ENCODE results near the gene CDK19. TPM values are rescaled to one million over a fixed set of nuclear protein-coding genes. Genes with fewer than 3 reads are reported as not detected.
"Not testable (repeated sequence)": the region's sequence is repeated elsewhere in the genome, so short reads cannot be mapped to it uniquely, and the experiment has no call there.

Gene CDK19
- total RNA-seq, 1 donor from 2014 or later: 21.8 TPM

DNA sequence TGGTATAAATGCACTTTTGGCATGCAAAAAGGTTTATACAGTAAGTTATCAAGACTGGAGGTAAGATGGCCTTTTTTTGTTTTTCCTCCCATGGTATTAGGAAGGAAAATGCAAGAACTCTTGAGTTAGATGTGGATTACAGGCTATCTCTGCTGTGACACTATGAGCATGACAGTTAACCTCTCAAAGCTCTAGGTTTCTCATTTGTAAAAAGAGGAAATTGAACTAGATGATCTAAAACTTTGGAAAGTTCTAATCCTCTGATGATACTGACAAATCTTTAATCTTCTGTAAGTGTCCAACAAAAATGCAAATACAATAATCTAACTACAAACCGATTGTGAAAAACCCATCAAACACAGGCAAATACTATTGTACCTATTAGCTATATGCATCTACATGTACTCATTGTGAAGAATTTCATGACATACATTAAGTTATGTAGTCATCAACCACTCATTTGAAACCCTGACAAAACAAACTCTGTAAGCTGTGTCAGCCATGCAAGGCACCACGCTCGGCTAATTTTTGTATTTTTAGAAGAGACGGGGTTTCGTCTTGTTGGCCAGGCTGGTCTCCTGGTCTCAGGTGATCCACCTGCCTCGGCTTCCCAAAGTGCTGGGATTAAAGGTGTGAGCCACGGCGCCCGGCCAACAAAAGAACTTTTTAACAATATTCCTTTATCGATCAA, 4.2 kb downstream of the CDK19 start:
- no peak overlapping the region for H3K9ac ChIP-seq (ENCODE audit: low read length)
- H3K4me3 Mint-ChIP-seq (ENCODE audit: unreplicated experiment): no peak overlapping the region
- no peak for TF ChIP-seq EZH2 (IDR thresholded peaks at IDR 0.05; ENCODE audit: insufficient read depth, low read length)
- TF ChIP-seq, protein P1, sequence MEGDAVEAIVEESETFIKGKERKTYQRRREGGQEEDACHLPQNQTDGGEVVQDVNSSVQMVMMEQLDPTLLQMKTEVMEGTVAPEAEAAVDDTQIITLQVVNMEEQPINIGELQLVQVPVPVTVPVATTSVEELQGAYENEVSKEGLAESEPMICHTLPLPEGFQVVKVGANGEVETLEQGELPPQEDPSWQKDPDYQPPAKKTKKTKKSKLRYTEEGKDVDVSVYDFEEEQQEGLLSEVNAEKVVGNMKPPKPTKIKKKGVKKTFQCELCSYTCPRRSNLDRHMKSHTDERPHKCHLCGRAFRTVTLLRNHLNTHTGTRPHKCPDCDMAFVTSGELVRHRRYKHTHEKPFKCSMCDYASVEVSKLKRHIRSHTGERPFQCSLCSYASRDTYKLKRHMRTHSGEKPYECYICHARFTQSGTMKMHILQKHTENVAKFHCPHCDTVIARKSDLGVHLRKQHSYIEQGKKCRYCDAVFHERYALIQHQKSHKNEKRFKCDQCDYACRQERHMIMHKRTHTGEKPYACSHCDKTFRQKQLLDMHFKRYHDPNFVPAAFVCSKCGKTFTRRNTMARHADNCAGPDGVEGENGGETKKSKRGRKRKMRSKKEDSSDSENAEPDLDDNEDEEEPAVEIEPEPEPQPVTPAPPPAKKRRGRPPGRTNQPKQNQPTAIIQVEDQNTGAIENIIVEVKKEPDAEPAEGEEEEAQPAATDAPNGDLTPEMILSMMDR (IDR thresholded peaks at IDR 0.05; ENCODE audit: insufficient read depth, low read depth, low read length): no peak
- H4K20me1 ChIP-seq (ENCODE audit: insufficient read depth, low read length): peaks cover 15% of the 10 kb centered on the region
- DNase-seq (ENCODE audit: low read depth) (no peak), FAIRE-seq (no peak)
- H3K79me2 ChIP-seq (ENCODE audit: insufficient read depth, low read length): peaks cover 40% of the 10 kb centered on the region
- H3K27ac ChIP-seq (ENCODE audit: low read depth, low read length): no peak overlapping the region
- H3K27me3 ChIP-seq (ENCODE audit: insufficient read depth, low read length): no peaks in the 10 kb centered on the region
- no peaks in the 10 kb centered on the region for H3K9me3 ChIP-seq (ENCODE audit: insufficient read depth, low read depth, low read length)
- no peak overlapping the region for H3K27ac Mint-ChIP-seq (ENCODE audit: unreplicated experiment)
- H3K27me3 Mint-ChIP-seq (ENCODE audit: low read depth, unreplicated experiment): no peaks in the 10 kb centered on the region
- no peak overlapping the region for H3K4me2 ChIP-seq (ENCODE audit: low read length)
- peaks cover 9% of the 10 kb centered on the region for H3K4me1 Mint-ChIP-seq (ENCODE audit: low read depth, unreplicated experiment)
- no peaks in the 10 kb centered on the region for H3K9me3 Mint-ChIP-seq (ENCODE audit: unreplicated experiment)
- H3K4me3 ChIP-seq (ENCODE audit: insufficient read depth, low read depth, low read length): no peak overlapping the region
- H2AFZ ChIP-seq (ENCODE audit: low read depth, low read length): no peak overlapping the region
- no peaks in the 10 kb centered on the region for H3K36me3 Mint-ChIP-seq (ENCODE audit: low read depth, unreplicated experiment)
- H3K36me3 ChIP-seq (ENCODE audit: insufficient read depth, low read length): no peaks in the 10 kb centered on the region
- H3K4me1 ChIP-seq (ENCODE audit: insufficient read depth, low read length): peaks cover 7% of the 10 kb centered on the region

DNA sequence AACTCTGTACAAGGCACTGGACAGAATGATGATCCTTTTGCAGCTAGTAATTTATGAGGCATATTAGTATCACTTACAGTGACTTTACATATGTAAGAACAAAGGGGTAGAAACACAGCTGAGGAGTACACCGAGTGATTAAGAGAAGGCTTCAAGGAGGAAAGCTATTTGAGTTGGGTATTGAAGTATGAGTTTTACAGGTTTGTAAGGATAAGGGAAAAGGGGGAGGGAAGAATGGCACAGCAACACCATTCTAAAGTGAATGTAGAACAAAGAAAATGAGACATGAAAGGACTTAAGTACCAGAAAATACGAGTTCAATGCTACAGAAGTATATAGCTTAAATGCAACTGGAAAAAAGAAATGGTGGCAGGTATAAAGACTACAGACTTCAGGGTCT, 5.5 kb downstream of the CDK19 start:
- FAIRE-seq (no peak), DNase-seq (ENCODE audit: low read depth) (no peak)
- Mint-ChIP-seq H3K36me3 (ENCODE audit: low read depth, unreplicated experiment) (peaks cover 1% of the 10 kb centered on the region), H3K27me3 (ENCODE audit: low read depth, unreplicated experiment) (no peaks in the 10 kb centered on the region), H3K4me3 (ENCODE audit: unreplicated experiment) (no peak overlapping the region), H3K9me3 (ENCODE audit: unreplicated experiment) (no peaks in the 10 kb centered on the region), H3K27ac (ENCODE audit: unreplicated experiment) (no peak overlapping the region), H3K4me1 (ENCODE audit: low read depth, unreplicated experiment) (peaks cover 9% of the 10 kb centered on the region)
- Histone ChIP-seq H3K27me3 (ENCODE audit: insufficient read depth, low read length) (no peaks in the 10 kb centered on the region), H4K20me1 (ENCODE audit: insufficient read depth, low read length) (peaks cover 15% of the 10 kb centered on the region), H3K27ac (ENCODE audit: low read depth, low read length) (no peak overlapping the region), H3K79me2 (ENCODE audit: insufficient read depth, low read length) (peaks cover 40% of the 10 kb centered on the region), H2AFZ (ENCODE audit: low read depth, low read length) (no peak overlapping the region), H3K9me3 (ENCODE audit: insufficient read depth, low read depth, low read length) (no peaks in the 10 kb centered on the region), H3K4me1 (ENCODE audit: insufficient read depth, low read length) (peaks cover 5% of the 10 kb centered on the region), H3K9ac (ENCODE audit: low read length) (no peak overlapping the region), H3K4me3 (ENCODE audit: insufficient read depth, low read depth, low read length) (no peak overlapping the region), H3K36me3 (ENCODE audit: insufficient read depth, low read length) (no peaks in the 10 kb centered on the region), H3K4me2 (ENCODE audit: low read length) (no peak overlapping the region)
- TF ChIP-seq, protein P1 (IDR thresholded peaks at IDR 0.05; ENCODE audit: insufficient read depth, low read depth, low read length): no peak
- no peak for TF ChIP-seq EZH2 (IDR thresholded peaks at IDR 0.05; ENCODE audit: insufficient read depth, low read length)

DNA sequence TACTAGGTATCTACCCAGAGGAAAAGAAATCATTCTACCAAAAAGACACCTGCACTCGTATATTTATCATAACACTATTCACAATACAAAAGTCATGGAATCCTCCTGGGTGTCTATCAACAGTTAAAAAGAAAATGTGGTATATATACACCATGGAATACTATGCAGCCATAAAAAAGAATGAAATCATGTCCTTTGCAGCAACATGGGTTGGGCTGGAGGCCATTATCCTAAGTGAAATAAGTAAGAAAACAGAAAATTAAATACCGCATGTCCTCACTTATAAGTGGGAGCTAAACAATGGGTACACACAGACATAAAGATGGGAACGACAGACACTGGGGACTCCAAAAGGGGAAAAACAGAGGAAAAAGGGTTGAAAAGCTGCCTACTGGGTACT, 13.1 kb downstream of the CDK19 start:
- H3K4me3 ChIP-seq (ENCODE audit: insufficient read depth, low read depth, low read length); H4K20me1 ChIP-seq (ENCODE audit: insufficient read depth, low read length); H3K36me3 ChIP-seq (ENCODE audit: insufficient read depth, low read length); FAIRE-seq; DNase-seq (ENCODE audit: low read depth); H3K27ac ChIP-seq (ENCODE audit: low read depth, low read length); H3K9me3 Mint-ChIP-seq (ENCODE audit: unreplicated experiment); H3K9ac ChIP-seq (ENCODE audit: low read length); H3K27me3 Mint-ChIP-seq (ENCODE audit: low read depth, unreplicated experiment); H2AFZ ChIP-seq (ENCODE audit: low read depth, low read length); H3K9me3 ChIP-seq (ENCODE audit: insufficient read depth, low read depth, low read length); H3K36me3 Mint-ChIP-seq (ENCODE audit: low read depth, unreplicated experiment); H3K27me3 ChIP-seq (ENCODE audit: insufficient read depth, low read length); H3K4me1 ChIP-seq (ENCODE audit: insufficient read depth, low read length); H3K4me2 ChIP-seq (ENCODE audit: low read length); H3K4me3 Mint-ChIP-seq (ENCODE audit: unreplicated experiment); H3K27ac Mint-ChIP-seq (ENCODE audit: unreplicated experiment); H3K4me1 Mint-ChIP-seq (ENCODE audit: low read depth, unreplicated experiment): not testable (repeated sequence)
- H3K79me2 ChIP-seq (ENCODE audit: insufficient read depth, low read length): peaks cover 24% of the 10 kb centered on the region

Data from astrocyte (in vitro differentiated cells and primary cell).